Tibial nerve (tissue), 4 donors: ENCODE results near the gene STARD8. TPM values are rescaled to one million over a fixed set of nuclear protein-coding genes. Genes with fewer than 3 reads are reported as not detected.

Experiments
- DNase-seq, 2 donors: peaks; one replicate each; pipeline ENCODE4 v3.0.0-alpha.2; 2019; ENCODE audit warnings: low spot score in 2 of 2
- H3K27ac ChIP-seq, 4 donors: fragments of 200-600 bp; sonication (generic) in 3 of 4; one replicate each; pipeline ENCODE4 v1.5.1; 2017 to 2019; ENCODE audit warnings: mild to moderate bottlenecking in 1 of 4
- H3K27me3 ChIP-seq, 2 donors: fragments of 200-600 bp; sonication (generic) in 1 of 2; one replicate each; pipeline versions ENCODE4 v1.5.1 to v1.6.0; 2017 to 2019
- H3K36me3 ChIP-seq, 3 donors: fragments of 200-600 bp; sonication (generic); one replicate each; pipeline ENCODE4 v1.5.1; 2018 to 2019
- H3K4me1 ChIP-seq, 4 donors: fragments of 200-600 bp; sonication (generic) in 3 of 4; one replicate each; pipeline ENCODE4 v1.5.1; 2017 to 2019
- H3K4me3 ChIP-seq, 4 donors: fragments of 200-600 bp; sonication (generic) in 3 of 4; one replicate each; pipeline ENCODE4 v1.5.1; 2017 to 2019; ENCODE audit warnings: mild to moderate bottlenecking in 1 of 4, moderate library complexity in 1 of 4
- H3K9me3 ChIP-seq, 4 donors: fragments of 200-600 bp; sonication (generic) in 3 of 4; one replicate each; pipeline ENCODE4 v1.5.1; 2017 to 2019
- EP300 ChIP-seq, 2 donors: sonication (generic); formaldehyde crosslinking; IDR thresholded peaks; one replicate each; pipeline ENCODE4 v1.6.1; 2017; ENCODE audit warnings: antibody characterized with exemption in 2 of 2, mild to moderate bottlenecking in 1 of 2
- POLR2A ChIP-seq, 2 donors: fragments of 450-650 bp; IDR thresholded peaks; one replicate each; pipeline ENCODE4 v1.6.1; 2017; ENCODE audit warnings: antibody characterized with exemption in 2 of 2, mild to moderate bottlenecking in 2 of 2, moderate library complexity in 2 of 2
- WGBS, 2 donors: methylation state at CpG; one replicate each; pipeline ENCODE4 v1.1.5; 2018; 5-methylcytosine and 5-hydroxymethylcytosine counted together
- total RNA-seq, 4 donors: library from RNA; depleted of rRNA; stranded (reverse); fragments of >200 nt; gene quantifications; one replicate each; pipeline ENCODE4 v1.1.0, GENCODE V29; 2016
- TF ChIP-seq, protein P1 (sequence below), 5 experiments: fragments of 200-600 bp in 3 of 5; fragments of 450-650 bp in 2 of 5; sonication (generic) in 3 of 5; IDR thresholded peaks; one replicate each; pipeline ENCODE4 v1.5.1; 2016 to 2019; ENCODE audit warnings: antibody characterized with exemption in 5 of 5, mild to moderate bottlenecking in 3 of 5, moderate library complexity in 2 of 5

The STARD8 gene
- total RNA-seq, 4 donors from 2014 or later, result 20.7 to 30.8 (median 22.0) TPM

DNA sequence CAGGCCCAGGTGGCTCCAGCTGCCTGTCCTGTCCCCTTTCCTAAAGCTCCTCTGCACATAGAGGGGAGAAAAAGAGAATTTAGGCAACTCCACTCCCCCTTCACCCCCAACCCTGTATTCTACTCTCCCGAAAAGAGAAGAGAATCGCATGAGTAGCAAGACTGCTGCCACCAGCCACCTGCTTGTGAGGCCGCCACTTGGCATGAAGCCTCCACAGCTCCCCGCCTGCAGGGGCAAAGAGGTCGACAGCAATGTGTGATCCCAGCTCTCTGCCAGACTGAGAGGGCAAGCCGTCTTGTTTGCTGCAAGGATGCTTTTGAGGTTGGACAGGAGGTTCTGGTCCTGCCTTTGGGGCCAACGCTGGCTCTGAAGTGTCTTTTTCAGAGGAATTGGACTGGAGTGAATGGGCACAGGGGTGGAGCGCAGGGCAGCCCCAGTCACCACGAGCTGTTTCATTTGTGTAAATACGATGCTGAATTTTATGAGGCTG lies 77.1 kb downstream of the STARD8 start:
- peaks cover 0 to 14% of the 10 kb centered on the region in 2 donors for H3K27me3 ChIP-seq
- H3K4me3 ChIP-seq, result no peak overlapping the region
- DNase-seq, result no peak
- no peaks in the 10 kb centered on the region for H3K4me1 ChIP-seq
- TF ChIP-seq, protein P1, sequence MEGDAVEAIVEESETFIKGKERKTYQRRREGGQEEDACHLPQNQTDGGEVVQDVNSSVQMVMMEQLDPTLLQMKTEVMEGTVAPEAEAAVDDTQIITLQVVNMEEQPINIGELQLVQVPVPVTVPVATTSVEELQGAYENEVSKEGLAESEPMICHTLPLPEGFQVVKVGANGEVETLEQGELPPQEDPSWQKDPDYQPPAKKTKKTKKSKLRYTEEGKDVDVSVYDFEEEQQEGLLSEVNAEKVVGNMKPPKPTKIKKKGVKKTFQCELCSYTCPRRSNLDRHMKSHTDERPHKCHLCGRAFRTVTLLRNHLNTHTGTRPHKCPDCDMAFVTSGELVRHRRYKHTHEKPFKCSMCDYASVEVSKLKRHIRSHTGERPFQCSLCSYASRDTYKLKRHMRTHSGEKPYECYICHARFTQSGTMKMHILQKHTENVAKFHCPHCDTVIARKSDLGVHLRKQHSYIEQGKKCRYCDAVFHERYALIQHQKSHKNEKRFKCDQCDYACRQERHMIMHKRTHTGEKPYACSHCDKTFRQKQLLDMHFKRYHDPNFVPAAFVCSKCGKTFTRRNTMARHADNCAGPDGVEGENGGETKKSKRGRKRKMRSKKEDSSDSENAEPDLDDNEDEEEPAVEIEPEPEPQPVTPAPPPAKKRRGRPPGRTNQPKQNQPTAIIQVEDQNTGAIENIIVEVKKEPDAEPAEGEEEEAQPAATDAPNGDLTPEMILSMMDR (IDR thresholded peaks at IDR 0.05), result no peak
- TF ChIP-seq POLR2A (IDR thresholded peaks at IDR 0.05), result no peak
- no peak for TF ChIP-seq EP300 (IDR thresholded peaks at IDR 0.05)
- no peak overlapping the region for H3K27ac ChIP-seq
- peaks cover 0 to 61% (median 0%) of the 10 kb centered on the region in 3 donors for H3K36me3 ChIP-seq
- H3K9me3 ChIP-seq, result no peaks in the 10 kb centered on the region
- WGBS, 2 donors, result 80 to 83% methylated on average over 10 of the region's 10 CpGs

DNA sequence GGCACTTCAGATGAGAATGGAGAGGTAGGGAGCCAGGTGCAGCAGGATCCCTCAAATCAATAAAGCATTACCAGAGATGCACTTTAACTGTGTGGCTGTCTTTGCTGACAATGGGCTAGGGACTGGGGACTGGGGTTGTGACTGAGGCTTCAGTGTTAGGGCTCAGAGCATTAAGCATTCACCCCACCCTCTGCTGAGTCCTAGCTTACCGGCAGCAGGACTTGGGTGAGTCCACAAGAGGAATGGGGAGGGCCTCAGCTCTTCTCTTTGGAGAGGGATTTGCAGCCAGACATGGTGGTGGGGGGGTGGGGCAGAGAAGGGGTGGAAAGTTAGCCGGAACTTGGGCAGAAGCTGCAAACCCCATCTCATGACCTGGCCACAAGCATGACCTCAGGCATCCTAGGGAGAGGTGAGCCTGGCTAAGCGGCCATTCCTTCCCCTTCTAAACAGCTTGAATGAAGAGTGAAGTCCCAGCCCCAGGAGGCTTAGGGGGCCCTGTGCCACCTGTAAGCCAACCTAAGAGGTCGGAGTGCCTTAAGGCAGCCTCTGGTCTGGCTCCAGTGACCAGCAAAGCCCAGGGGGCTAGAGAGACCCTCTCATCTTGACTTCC lies 78.4 kb downstream of the STARD8 start:
- H3K36me3 ChIP-seq, result peaks cover 0 to 53% (median 0%) of the 10 kb centered on the region in 3 donors

GRCh38 chrX:68726366-68726765 lies 78.9 kb downstream of the STARD8 start:
- Histone ChIP-seq H3K4me3 (no peak overlapping the region), H3K36me3 (peaks cover 0 to 48% (median 0%) of the 10 kb centered on the region in 3 donors), H3K9me3 (no peaks in the 10 kb centered on the region), H3K27ac (no peak overlapping the region), H3K27me3 (peaks cover 0 to 10% of the 10 kb centered on the region in 2 donors), H3K4me1 (no peaks in the 10 kb centered on the region)
- WGBS, 2 donors, result 83 to 84% methylated on average over 5 to 7 of the region's 7 CpGs
- TF ChIP-seq EP300 (IDR thresholded peaks at IDR 0.05) (no peak), POLR2A (IDR thresholded peaks at IDR 0.05) (no peak)
- TF ChIP-seq, protein P1 (IDR thresholded peaks at IDR 0.05), result no peak
- DNase-seq, result no peak

More for the DNA sequence above, 78.4 kb downstream of the STARD8 start:
- Histone ChIP-seq H3K4me3 (no peak overlapping the region), H3K27ac (no peak overlapping the region), H3K4me1 (no peaks in the 10 kb centered on the region), H3K9me3 (no peaks in the 10 kb centered on the region), H3K27me3 (peaks cover 0 to 14% of the 10 kb centered on the region in 2 donors)
- 60 to 81% methylated on average over 1 to 4 of the region's 4 CpGs for WGBS, 2 donors
- no peak for DNase-seq
- TF ChIP-seq EP300 (IDR thresholded peaks at IDR 0.05), result no peak
- no peak for TF ChIP-seq POLR2A (IDR thresholded peaks at IDR 0.05)
- TF ChIP-seq, protein P1 (IDR thresholded peaks at IDR 0.05), result no peak

DNA sequence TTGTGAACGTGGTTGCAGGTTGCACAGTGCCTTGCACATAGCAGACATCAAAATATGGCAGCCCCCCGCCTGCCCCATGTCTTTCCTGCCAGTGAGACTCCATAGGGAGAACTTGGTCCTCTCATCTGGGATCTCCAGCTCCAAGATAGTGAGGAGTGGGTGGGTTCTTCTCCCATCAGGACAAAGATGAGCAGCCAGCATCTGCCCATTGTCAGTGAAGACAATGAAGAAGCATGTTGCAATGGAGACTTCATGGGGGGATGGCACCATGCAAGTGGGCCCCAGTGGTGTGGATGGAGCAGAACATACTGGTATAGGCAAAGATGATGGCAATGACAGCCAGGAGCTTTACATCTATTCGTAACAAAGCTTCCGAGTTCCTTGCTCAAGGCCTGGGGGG lies 80.2 kb downstream of the STARD8 start:
- no peak overlapping the region for H3K27ac ChIP-seq
- H3K4me1 ChIP-seq, result no peaks in the 10 kb centered on the region
- H3K27me3 ChIP-seq, result peaks cover 0 to 10% of the 10 kb centered on the region in 2 donors
- TF ChIP-seq, protein P1 (IDR thresholded peaks at IDR 0.05), result no peak
- TF ChIP-seq EP300 (IDR thresholded peaks at IDR 0.05), result no peak
- no peak for TF ChIP-seq POLR2A (IDR thresholded peaks at IDR 0.05)
- H3K4me3 ChIP-seq, result no peak overlapping the region
- peaks cover 0 to 35% (median 0%) of the 10 kb centered on the region in 3 donors for H3K36me3 ChIP-seq
- 71 to 92% methylated on average over 4 of the region's 4 CpGs for WGBS, 2 donors
- no peaks in the 10 kb centered on the region for H3K9me3 ChIP-seq
- DNase-seq, result no peak

GRCh38 chrX:68728186-68728585 lies 80.7 kb downstream of the STARD8 start:
- peaks cover 0 to 10% of the 10 kb centered on the region in 2 donors for H3K27me3 ChIP-seq
- no peak overlapping the region for H3K27ac ChIP-seq
- peaks cover 0 to 31% (median 0%) of the 10 kb centered on the region in 3 donors for H3K36me3 ChIP-seq
- 80 to 93% methylated on average over 5 of the region's 5 CpGs for WGBS, 2 donors
- no peak overlapping the region for H3K4me3 ChIP-seq
- H3K4me1 ChIP-seq, result no peaks in the 10 kb centered on the region
- no peak for DNase-seq
- TF ChIP-seq POLR2A (IDR thresholded peaks at IDR 0.05), result no peak
- no peak for TF ChIP-seq EP300 (IDR thresholded peaks at IDR 0.05)
- TF ChIP-seq, protein P1 (IDR thresholded peaks at IDR 0.05), result no peak
- no peaks in the 10 kb centered on the region for H3K9me3 ChIP-seq
